GM18867 (cell line): ENCODE results near the gene SLC25A33.
"Not testable (repeated sequence)": the region's sequence is repeated elsewhere in the genome, so short reads cannot be mapped to it uniquely, and the experiment has no call there.

Experiments used
- ATAC-seq: cut with Tn5 transposase; IDR thresholded peaks from one replicate; pipeline ENCODE4 v1.9.1; 2021; ENCODE audit warnings: mild to moderate bottlenecking, moderate library complexity; ENCODE audit not compliant: unreplicated experiment

SLC25A33 gene

DNA sequence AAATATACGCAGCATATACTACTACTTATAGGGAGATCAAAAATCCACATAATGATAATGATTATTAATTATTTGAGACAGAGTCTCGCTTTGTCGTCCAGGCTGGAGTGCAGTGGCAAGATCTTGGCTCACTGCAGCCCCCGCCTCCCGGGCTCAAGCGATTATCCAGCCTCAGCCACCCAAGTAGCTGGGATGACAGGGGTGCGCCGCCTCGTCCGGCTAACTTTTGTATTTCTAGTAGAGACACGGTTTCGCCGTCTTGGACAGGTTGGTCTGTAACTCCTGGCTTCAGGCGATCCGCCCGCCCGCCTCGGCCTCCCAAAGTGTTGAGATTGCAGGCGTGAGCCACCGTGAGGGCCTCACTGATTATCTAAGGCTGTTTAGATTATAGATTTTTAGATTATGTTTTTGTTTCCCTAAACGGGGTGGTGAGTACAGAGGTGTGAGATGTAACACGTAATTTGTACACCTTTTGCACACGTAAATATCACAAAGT is 548 bp upstream of the SLC25A33 start:
- ATAC-seq, result no peak

DNA sequence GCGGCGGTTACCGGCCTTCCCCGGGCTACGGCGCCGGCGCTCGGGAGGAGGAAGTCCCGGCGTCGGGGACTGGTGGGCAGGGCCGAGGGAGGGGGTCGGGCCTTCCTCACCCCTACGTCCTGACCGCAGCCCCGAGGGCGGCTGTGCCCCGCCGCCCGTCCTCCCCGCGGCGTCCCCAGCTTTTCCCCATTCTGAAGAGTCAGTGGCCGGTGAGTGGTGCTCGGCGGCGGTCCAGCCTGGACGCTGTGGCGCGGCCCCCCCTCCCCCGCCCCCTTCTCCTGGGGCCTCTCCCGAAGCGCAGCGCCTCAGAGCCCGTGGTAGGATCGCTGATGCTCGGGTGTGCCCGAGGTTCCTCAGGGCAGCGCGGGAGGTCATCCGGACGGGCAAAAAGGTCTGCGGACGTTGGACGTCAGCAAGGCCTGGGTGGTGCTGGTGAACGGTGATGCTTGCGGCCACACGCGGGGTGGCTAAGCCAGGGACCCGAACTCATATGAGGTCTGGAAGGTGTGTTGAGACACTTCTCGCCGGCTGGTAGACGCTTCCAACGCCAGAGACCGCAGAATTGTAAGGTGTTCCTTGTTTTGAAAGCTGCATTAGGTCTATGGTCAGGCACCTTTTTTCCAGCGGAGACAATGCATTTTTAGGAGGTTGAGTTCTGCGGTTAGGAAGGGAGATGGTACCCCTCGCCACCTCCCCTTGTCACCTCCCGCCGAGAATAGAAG is 725 bp downstream of the SLC25A33 start:
- peak; percentile 47 for ATAC-seq

DNA sequence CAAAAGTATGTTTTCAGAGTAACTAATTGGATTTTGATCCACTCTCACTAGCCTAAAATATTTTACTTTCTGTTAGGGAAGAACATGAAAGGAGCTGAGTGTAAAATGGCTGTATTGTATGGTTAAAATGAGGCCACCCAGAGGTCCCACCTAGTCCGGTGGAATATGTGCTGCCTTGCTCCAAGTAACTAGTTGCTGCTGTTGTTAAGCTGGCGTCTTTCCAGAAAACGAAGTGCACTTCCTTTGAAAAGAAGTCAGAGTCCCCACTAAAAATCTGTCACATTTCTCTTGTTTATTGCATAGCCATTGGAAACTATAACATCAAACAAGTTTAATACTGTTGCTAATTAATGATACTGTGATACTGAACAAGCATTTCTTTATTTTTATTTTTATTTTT is 3.2 kb downstream of the SLC25A33 start:
- no peak for ATAC-seq

DNA sequence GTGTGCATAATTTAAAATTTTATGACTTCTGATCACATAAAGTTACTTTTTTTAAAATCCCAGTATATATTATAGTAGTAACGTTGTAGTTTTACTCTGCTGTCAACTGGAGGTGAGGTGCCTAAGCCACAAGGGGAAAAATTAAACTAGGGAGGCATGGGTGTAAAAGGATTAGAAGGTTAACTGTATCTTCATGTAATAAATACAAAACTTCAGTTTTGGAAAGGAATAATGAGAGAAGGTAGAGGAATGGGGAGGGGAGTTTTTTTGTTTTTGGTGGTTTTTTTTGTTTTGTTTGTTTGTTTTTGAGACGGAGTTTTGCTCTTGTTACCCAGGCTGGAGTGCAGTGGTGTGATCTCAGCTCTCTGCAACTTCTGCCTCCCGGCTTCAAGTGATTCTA is 5.7 kb downstream of the SLC25A33 start:
- ATAC-seq, result no peak

DNA sequence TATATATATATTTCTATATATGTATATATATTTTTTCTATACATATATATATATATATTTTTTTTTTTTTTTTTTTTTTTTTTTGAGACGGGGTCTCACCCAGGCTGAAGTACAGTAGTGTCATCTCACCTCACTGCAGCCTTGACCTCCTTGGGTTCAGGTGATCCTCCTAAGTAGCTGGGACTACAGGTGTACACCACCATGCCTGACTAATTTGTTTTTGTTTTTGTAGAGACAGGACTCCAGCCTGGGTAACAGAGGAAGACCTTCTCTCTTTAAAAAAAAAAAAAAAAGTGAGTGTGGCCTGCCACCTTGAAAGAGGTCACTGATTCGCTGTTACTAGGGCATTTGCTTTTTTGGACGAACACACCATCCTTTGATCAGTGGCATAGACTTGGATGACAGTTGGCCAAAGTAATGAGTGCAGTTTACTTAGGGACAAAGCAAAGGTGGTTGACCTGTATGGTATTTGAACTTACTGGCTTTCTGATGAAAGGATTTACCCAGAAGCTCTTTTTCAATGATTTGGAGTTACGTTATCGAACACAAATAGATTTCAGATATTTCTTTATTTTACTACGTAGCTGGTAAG is 10.8 kb downstream of the SLC25A33 start:
- ATAC-seq, result no peak

DNA sequence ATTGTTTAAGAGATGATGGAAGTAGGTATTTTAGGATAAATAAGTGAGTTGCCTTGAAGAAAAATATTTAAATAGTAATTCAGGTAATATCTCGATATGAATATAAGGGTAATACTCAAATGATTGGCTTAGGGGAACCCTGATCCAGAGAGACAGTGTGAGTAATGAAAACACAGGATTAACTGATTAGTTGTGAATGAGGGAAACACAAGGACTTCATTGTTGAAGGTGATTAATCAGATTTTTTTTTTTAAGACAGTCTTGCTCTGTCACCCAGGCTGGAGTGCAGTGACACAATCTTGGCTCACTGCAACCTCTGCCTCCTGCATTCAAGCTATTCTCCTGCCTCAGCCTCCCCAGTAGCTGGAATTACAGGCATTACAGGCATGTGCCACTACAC is 12.7 kb downstream of the SLC25A33 start:
- no peak for ATAC-seq

DNA sequence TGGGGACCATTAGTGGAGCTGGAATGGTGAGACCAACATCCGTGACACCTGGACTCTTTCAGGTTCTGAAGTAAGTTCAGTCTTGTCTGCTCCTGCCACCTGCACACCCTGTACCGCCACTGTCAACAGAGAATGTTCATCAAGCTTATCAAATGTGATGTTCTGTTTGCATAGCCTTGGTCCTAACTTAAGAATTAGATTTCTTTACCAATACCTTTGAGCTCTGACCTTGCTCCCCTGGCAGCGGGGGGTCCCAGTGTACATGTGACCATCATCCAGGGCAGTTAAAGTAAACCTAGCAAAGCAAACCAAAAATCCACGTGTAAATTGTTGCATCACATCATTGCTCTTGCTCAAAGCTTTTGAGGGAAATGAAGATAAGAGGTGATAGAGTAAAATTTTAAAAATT is 14.5 kb downstream of the SLC25A33 start:
- ATAC-seq, result no peak

DNA sequence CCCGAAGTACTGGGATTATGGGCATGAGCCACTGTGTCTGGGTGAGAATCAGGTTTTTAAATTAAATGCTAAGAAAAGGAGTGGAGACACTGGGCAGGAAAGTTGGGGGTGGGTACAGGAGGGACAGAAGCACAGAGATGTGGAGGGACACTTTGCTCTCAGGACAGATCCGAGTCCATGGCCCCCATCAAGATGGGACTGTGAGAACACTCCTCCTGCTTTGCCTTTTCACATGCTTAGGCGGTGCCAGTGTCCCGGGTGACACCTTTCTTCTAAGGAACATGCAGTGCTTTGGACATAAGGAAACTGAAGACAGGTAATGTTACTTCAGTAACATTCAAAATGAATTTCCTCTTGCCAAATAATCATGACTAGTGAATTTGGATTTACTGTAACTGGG is 16.7 kb downstream of the SLC25A33 start:
- ATAC-seq, result no peak

DNA sequence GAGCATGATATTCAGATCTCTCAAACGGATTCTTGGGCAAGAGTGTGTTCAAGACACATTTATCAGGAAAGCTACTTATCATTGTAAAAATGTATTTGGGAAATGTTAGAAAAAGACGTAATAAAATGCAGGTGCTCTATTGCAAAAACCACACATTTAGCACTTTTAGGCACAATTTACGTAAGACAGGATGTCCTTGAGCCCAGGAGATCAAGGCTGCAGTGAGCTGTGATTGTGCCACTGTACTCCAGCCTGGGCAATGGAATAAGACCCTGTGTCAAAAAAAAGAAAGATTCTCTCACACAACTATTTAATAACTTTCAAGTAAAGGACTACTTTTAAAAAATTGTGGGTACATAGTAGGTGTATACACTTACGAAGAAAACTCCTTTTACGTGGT is 18.4 kb downstream of the SLC25A33 start:
- ATAC-seq, result no peak

DNA sequence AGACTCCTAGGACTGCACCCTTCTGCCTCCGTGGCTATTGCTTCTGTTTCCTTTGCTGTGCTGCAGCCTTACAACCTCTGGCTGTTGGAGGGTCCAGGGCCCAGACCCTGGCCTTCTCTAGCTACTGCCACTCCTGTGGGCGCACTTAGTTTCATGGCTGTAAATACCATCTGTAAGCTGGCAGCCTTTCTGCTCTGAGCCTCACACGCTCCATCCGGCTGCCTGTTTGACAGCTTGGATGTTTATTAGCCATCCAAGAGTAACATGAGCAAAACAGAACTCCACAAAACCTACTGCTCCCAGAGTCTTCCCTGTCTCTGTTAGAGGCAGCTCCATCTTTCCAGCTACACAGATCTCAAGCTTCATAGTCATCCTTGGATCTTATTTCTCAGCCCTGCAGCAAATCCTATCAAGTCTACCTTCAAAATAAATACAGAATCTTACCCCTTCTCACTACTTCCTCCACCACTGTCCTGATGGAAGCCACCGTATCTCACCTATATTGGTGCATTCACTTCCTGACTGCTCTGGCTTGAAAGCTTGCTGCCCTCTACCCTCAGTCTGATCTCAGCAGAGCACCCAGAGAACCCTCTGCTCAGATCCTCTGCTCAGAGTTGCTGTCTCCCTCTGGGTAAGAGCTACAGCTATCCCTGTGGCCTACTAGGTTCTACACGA is 19.1 kb downstream of the SLC25A33 start:
- no peak for ATAC-seq

DNA sequence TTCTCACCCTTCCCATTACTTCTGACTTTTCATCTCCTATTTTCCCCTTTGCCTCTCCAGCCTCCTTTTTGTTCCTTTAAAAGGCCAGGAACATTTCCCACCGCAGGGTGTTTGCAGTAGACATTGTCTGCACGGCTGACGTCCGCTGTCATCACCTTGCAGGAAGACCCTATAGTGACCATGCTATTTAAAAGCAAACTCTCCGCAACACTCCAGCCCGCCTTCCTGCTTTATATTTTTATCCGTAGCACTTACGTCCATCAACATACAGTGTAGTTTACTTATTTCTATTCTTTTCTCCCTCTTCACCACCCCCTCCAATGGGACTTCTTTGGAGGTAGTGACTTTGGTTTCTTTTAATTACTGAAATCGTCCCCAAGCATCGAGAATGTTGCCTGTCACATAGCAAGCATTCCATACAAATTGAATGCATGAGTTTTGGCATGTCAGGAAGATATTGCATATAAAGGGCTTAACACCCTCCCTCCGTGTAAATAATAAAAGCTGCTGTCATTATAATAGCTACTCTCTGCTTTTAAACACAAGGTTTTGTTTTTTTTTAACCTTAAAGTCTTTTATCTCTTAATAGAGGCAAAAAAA is 19.8 kb downstream of the SLC25A33 start:
- no peak for ATAC-seq

DNA sequence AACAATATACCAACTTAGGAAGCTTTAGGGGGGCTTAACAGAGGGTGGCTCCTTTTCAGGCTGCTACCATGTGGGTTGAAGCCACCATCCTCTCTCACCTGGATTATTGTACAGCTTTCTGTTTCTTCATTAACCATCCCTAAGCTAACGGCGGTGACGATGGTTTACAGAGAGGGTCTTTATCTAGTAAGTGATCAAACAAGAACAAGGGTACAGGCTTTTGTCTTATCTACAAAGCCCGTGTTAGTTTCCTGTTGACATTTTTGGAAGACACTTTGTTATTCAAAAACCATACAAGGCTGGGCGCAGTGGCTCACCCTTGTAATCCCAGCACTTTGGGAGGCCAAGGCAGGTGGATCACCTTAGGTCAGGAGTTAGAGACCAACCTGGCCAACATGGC is 20.4 kb downstream of the SLC25A33 start:
- no peak for ATAC-seq

DNA sequence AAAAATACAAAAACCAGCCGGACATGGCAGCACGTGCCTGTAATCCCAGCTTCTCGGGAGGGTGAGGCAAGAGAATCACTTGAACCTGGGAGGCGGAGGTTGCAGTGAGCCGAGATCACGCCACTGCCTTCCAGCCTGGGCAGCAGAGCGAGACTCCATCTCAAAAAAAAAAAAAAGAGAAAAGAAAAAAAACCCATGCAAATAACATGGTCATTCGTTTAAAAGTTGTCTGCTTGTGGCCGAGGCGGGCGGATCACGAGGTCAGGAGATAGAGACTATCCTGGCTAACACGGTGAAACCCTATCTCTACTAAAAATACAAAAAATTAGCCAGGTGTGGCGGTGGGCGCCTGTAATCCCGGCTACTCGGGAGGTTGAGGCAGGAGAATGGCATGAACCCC is 20.8 kb downstream of the SLC25A33 start:
- ATAC-seq, result not testable (repeated sequence)

DNA sequence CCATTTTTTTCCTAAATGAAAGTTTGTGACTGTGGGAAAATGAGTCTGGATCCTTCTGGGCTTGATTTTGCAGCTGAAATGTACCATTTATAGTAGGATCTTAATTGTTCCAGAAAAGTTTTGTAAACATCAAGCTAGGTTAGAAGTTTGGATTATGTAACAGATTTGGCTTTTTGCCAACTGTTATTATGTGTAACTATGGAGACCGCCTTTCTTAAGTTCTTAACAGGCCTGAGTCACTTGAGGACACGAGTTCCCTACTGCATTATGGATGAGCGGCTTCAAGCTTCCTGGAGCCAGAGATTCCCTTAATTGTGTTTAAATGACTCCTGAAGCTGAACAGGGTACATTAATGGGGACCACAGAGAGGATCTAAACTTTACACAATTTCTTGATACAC is 22.2 kb downstream of the SLC25A33 start:
- ATAC-seq, result no peak

DNA sequence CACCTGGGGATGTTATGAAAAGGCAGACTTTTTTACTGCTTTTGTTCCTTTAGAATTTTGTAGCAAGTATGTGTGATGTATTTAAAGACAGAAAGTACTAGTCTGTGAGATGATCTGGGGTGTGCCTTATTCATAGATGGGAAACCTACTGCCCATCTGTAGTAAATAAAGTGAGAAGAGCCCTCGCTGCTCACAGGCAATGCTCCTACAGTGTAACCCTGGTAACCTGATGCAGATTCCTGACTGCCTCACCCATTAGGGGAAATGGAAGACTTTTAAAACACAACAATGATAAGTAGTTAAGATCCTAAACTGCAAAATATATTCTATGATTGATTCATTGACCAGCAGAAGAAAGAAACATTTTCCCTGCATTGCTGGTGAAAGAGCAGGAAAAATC is 30.0 kb downstream of the SLC25A33 start:
- no peak for ATAC-seq

DNA sequence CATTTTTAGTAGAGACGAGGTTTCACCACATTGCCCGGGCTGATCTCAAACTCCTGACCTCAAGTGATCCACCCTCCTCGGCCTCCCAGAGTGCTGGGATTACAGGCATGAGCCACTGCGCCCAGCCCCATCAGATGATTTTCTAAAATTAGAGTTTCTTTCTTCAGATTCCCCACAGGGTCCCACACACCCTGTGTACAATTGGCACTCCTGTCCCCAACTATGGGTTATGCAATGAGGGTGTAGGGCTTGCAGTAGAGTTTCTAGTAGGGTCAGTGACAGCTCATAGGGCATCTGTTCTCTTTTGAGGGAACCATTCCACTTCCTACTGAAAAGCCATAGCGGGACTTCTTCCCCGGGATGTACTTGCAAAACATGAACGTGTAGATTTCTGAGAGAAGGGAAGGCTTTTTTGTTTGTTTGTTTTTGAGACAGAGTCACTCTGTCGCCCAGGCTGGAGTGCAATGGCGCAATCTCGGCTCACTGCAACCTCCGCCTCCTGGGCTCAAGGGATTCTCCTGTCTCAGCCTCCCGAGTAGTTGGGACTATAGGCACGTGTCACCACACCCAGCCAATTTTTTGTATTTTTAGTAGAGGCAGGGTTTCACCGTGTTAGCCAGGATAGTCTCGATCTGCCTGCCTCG is 31.7 kb downstream of the SLC25A33 start:
- not testable (repeated sequence) for ATAC-seq

DNA sequence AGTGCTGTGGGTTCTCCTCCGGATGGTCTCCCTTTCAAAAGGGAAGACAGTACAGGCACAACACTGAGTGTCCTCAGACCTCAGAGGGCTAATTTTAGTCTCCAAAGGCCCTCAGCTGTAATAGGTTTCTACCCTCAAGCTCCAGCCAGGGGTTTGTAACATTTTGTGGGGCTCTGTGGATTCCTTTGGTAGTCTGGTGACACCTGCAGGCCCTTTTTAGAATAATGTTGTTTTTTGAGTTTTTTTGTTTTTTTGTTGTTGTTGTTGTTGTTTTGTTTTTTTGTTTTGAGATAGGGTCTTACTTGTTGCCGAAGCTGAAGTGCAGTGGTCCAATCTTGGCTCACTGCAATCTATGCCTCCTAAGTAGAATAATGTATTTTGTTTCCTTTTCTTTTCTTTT is 34.5 kb downstream of the SLC25A33 start:
- ATAC-seq, result no peak

DNA sequence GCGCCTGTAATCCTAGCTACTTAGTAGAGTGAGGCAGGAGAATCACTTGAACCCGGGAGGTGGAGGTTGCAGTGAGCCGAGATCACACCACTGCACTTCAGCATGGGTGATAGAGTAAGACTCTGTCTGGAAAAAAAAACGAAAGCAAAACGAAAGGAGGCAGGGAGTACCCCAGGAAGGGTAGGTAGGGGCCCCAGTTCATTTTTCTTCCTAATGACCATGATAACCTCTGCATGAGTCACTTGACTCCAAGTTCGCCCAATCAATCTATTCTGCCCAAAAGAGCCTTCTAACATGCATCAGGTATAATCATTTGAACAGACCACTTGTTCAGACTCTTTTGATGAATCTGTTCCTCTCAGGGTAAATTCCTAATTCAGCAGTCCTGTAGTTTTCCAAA is 36.2 kb downstream of the SLC25A33 start:
- ATAC-seq, result no peak

DNA sequence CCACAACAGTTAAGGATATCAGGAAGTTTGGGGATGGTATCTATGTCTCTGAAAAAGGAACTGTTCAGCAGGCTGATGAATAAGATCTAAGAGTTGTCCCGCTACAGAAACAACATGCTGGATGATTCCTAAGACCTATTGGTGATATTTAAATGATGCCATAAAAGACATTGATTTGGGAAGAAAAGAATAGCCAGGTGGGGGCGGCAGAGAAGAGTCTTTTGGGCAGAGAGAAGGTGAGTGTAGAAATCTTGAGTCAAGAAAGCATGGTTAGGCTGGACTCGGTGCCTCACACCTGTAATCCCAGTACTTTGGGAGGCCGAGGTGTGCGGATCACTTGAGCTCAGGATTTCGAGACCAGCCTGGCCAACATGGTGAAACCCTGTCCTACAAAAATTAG is 37.6 kb downstream of the SLC25A33 start:
- ATAC-seq, result no peak

DNA sequence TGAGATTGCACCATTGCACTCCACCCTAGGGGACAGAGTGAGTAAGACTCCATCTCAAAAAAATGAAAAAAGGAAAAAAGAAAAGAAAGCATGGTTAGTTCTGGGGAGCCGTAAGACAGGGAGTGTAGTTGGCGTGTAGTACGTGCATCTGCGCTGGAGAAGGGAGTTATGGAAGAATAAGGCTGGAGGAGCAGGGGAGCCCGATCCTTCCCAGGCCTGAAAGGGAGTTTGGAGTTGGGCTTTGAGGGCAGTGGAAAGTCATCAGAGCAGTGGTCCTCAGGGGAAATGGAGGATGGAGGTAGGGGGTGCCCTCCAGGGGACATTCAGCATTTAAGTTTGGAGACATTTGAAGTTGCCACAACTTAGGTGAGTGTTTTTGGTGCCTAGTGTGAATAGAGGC is 38.2 kb downstream of the SLC25A33 start:
- ATAC-seq, result no peak

DNA sequence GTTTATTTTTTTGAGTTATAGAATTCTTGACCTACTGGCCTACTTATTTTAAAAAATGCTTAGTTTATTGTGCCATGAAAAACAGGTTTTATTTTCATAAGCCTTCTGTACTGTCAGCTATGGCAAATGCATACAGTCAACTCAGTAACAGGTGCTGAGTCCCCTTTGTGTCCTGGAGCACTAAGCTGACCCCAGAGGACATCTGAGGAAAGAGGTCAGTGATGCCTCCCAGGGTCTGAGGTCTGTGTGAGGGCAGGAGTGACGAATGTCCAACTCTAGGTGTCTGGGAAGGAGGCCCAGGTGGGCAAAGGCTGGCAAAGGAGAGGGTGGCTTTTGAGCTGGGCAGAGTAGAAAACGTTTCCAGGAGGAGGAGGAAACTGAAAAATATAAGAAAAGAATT is 41.7 kb downstream of the SLC25A33 start:
- no peak for ATAC-seq
